Measurements from ENCODE around the gene MTERF2. TPM values are rescaled to one million over a fixed set of nuclear protein-coding genes. Genes with fewer than 3 reads are reported as not detected.

MTERF2 gene
- total RNA-seq, 2 experiments from 2014 or later = 6.8 to 7.9 TPM

DNA sequence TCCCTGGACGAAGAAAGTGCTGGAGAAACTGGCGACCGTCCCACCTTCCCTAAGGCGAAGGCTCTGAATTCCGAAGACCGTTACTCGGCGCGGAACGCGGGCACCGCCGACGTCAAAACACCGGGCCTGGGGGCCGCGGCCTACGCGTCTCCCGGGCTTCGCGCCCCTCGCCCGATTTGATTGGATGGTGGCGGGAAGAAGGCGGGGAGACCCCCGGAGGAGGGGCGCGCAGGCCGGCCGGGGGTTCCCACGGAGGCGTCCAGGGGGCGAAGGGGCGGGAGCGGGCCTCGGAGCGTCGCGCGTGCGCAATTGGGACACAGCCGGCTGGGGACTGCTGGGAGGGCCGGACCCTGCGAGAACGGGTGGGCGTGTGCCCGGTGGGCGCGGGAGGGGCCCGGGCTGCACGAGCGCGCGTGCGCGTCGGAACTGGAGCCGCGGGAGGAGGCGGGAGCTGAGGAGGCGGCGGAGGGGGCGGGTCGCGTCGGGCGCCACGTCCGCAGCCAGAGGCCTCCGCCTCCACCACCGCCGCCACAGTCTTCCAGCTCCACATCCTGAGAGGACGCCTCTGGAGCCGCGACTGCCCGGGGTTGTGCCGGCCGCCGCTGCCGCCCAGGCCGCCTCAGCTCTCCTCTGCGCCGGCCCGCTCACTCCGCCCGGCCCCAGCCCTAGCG is 31.4 kb downstream of the MTERF2 start, which contains the start of gene TMEM263:
Gene TMEM263 (plus strand): TSS at position 531 of the 671 bp plus-strand sequence. CDS start 11,210 bp downstream, outside the sequence.
- Mint-ChIP-seq H3K27ac (peak within 1 kb of the TSS; percentile 94), H3K27me3 (peaks cover 5% of the 10 kb centered on the region), H3K36me3 (peaks cover 4% of the 10 kb centered on the region), H3K4me3 (peak within 1 kb of the TSS; percentile 95), H3K9me3 (peaks cover 2% of the 10 kb centered on the region), H3K4me1 (peaks cover 15% of the 10 kb centered on the region)
- POLR2A ChIA-PET = interaction anchor here (0.8 to 2.3 kb wide), 8 partner anchors 20 to 653 kb away, joined by 3 to 11 read pairs (median 4); partner anchors contain the start of genes MTERF2, POLR3B and TCP11L2
- DNase-seq (peak; percentile 94), ATAC-seq (ENCODE audit: low read depth) (peak; percentile 87)

DNA sequence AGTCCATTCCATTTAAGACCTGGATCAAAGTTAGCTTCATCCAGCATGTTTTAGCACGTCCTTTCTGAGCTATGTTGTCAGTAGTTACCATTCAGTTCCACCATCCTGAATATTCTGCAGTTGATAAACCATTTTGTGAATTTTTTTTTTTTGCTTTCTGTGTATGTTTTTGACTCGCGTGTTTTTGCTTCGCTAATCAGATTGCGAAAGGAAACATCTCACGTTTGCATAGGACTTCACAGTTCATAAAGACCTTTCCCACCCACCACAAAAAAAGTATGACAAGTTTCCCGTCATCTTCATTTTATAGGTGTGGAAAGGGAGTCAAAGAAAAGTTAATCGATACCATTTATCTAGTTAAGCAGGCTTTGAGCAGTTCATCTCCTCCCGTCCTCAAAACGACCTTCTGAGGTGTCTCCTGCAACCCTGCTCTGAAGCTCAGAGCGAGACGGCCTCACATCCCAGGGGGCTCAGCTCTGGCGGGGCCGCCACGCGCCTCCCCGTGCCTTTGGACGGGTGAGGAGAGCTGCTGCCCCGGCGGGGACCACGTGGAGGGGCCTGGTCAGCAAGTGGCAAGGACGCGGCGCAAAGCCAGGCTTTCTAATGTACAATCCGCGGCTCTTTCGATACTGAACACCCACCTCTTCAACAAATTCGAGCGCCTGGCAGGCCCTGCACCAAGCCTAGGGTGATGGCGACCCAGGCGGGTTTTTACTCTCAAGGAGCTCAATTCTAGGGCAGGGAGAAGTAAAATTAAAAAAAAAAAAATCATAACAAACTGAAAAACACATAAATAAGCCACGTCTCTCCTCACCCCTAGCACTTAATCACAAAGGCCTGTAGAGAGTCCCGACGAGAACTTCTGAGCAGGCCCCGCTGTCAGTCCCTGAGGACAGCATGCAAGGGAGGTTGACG is 32.2 kb downstream of the MTERF2 start:
- DNase-seq = peak; percentile 41
- H3K27ac Mint-ChIP-seq = peak overlapping the region; percentile 91

GRCh38 chr12:106953352-106954250 is 33.3 kb downstream of the MTERF2 start:
- no peak for DNase-seq

More for the DNA sequence above, 32.2 kb downstream of the MTERF2 start:
- peaks cover 15% of the 10 kb centered on the region for H3K4me1 Mint-ChIP-seq
- peak; percentile 12 for ATAC-seq (ENCODE audit: low read depth)
- H3K4me3 Mint-ChIP-seq = peak overlapping the region; percentile 95
- peaks cover 5% of the 10 kb centered on the region for H3K9me3 Mint-ChIP-seq
- peaks cover 5% of the 10 kb centered on the region for H3K27me3 Mint-ChIP-seq
- POLR2A ChIA-PET = interaction anchor here (0.8 to 2.3 kb wide), 4 partner anchors 23 to 653 kb away, joined by 3 to 11 read pairs (median 6); partner anchors contain the start of genes MTERF2 and TCP11L2
- H3K36me3 Mint-ChIP-seq = peaks cover 4% of the 10 kb centered on the region

DNA sequence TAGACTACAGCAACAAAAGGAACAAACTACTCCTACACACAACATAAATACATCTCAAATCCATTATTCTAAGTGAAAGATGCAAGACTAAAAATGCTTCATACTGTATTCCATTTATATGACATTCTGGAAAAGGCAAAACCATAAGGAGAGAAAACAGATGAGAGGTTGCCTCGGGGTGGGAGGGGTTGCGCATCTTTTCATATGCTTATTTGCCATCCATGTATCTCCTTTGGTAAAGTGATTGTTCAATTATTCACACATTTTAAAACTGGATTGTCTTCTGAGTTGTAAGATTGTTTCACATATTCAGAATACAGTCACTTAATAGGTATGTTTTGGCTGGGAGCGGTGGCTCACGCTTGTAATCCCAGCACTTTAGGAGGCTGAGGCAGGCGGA is 36.4 kb downstream of the MTERF2 start:
- Mint-ChIP-seq H3K9me3 (peaks cover 14% of the 10 kb centered on the region), H3K27me3 (peaks cover 11% of the 10 kb centered on the region), H3K4me3 (no peak overlapping the region), H3K36me3 (peaks cover 4% of the 10 kb centered on the region), H3K4me1 (peaks cover 2% of the 10 kb centered on the region), H3K27ac (no peak overlapping the region)
- DNase-seq = no peak
- POLR2A ChIA-PET = no interaction called here
- ATAC-seq (ENCODE audit: low read depth) = no peak

More at GRCh38 chr12:106953352-106954250, 33.3 kb downstream of the MTERF2 start:
- peaks cover 6% of the 10 kb centered on the region for H3K36me3 Mint-ChIP-seq
- peaks cover 14% of the 10 kb centered on the region for H3K9me3 Mint-ChIP-seq
- peaks cover 8% of the 10 kb centered on the region for H3K27me3 Mint-ChIP-seq
- H3K4me1 Mint-ChIP-seq = peaks cover 12% of the 10 kb centered on the region
- no peak overlapping the region for H3K27ac Mint-ChIP-seq
- no peak for ATAC-seq (ENCODE audit: low read depth)
- POLR2A ChIA-PET = no interaction called here
- H3K4me3 Mint-ChIP-seq = no peak overlapping the region

- Mint-ChIP-seq H3K9me3 (peaks cover 14% of the 10 kb centered on the region), H3K27ac (no peak overlapping the region), H3K4me3 (no peak overlapping the region), H3K4me1 (no peaks in the 10 kb centered on the region), H3K27me3 (peaks cover 11% of the 10 kb centered on the region), H3K36me3 (peaks cover 4% of the 10 kb centered on the region)
- DNase-seq (no peak), ATAC-seq (ENCODE audit: low read depth) (no peak)
- POLR2A ChIA-PET = no interaction called here
Measured at GRCh38 chr12:106947461-106947860, 39.5 kb downstream of the MTERF2 start.

DNA sequence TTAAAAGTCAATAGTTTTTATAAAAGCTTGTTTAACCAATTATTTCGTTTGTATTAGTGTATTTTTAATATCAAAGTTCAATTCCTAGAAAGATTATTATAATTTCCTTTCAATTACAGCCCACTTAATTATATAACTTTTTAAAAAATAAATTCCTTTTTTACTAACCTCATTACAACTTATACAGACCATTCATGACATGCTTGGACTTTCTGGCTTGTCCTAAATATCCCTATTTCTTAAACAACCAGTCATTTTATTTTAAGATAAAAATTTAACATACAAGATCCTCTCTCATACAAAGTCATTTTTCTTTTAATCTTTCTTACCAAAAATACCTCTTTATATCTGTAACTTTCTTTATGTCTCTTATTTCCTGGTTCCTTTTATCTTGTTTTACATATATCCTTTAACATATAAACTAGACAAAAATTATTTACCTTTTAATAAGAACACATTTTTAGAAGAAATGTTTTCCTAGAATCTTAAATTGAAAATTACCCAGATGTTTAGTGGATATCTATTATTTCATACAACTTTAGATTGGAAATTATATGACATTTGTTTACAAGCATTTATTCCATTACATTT is 41.6 kb downstream of the MTERF2 start:
- no peak for DNase-seq
- ATAC-seq (ENCODE audit: low read depth) = no peak
- peaks cover 12% of the 10 kb centered on the region for H3K9me3 Mint-ChIP-seq
- H3K27me3 Mint-ChIP-seq = peaks cover 9% of the 10 kb centered on the region
- H3K36me3 Mint-ChIP-seq = peaks cover 2% of the 10 kb centered on the region
- POLR2A ChIA-PET = no interaction called here
- H3K4me3 Mint-ChIP-seq = no peak overlapping the region
- H3K27ac Mint-ChIP-seq = no peak overlapping the region
- H3K4me1 Mint-ChIP-seq = no peaks in the 10 kb centered on the region

- Mint-ChIP-seq H3K36me3 (no peaks in the 10 kb centered on the region), H3K9me3 (peaks cover 2% of the 10 kb centered on the region), H3K27ac (no peak overlapping the region), H3K4me1 (no peaks in the 10 kb centered on the region), H3K27me3 (peaks cover 5% of the 10 kb centered on the region), H3K4me3 (no peak overlapping the region)
- DNase-seq = no peak
- POLR2A ChIA-PET = no interaction called here
- ATAC-seq (ENCODE audit: low read depth) = no peak
Measured at GRCh38 chr12:106942775-106943174, 44.2 kb downstream of the MTERF2 start.

- Mint-ChIP-seq H3K36me3 (no peaks in the 10 kb centered on the region), H3K9me3 (peaks cover 2% of the 10 kb centered on the region), H3K27me3 (peaks cover 3% of the 10 kb centered on the region), H3K4me3 (no peak overlapping the region), H3K27ac (no peak overlapping the region), H3K4me1 (no peaks in the 10 kb centered on the region)
- POLR2A ChIA-PET = no interaction called here
- DNase-seq (no peak), ATAC-seq (ENCODE audit: low read depth) (no peak)
Measured at GRCh38 chr12:106941481-106942156, 45.3 kb downstream of the MTERF2 start.

GRCh38 chr12:106934277-106934676 is 52.7 kb downstream of the MTERF2 start:
- no peak for DNase-seq

More at GRCh38 chr12:106934277-106934676, 52.7 kb downstream of the MTERF2 start:
- Mint-ChIP-seq H3K36me3 (peaks cover 2% of the 10 kb centered on the region), H3K27ac (no peak overlapping the region), H3K4me1 (no peaks in the 10 kb centered on the region), H3K9me3 (peaks cover 5% of the 10 kb centered on the region), H3K4me3 (no peak overlapping the region), H3K27me3 (peaks cover 19% of the 10 kb centered on the region)
- ATAC-seq (ENCODE audit: low read depth) = no peak
- POLR2A ChIA-PET = no interaction called here

Other genes with a start within 250 kb of the MTERF2 start
- gene RIC8B, start 212.5 kb downstream of the MTERF2 start, total RNA-seq = 10 to 100 TPM; 14.3 to 15.1 TPM
- 10 to 100 TPM; 28.5 to 29.6 TPM for gene TMEM263, start 31.2 kb downstream of the MTERF2 start, total RNA-seq
- 10 to 100 TPM; 17.3 to 22.5 TPM for gene CRY1, start 106.4 kb upstream of the MTERF2 start, total RNA-seq